ENCODE data around the gene NCOR1.
A peak's percentile ranks its signal among the peaks of the same experiment; 100 is the strongest.
"Not testable (repeated sequence)": the region's sequence is repeated elsewhere in the genome, so short reads cannot be mapped to it uniquely, and the experiment has no call there.

The NCOR1 gene

GRCh38 chr17:16215273-16215964, at the start of gene NCOR1:
Gene NCOR1 (minus strand): TSS chr17:16215534. CDS start chr17:16194569, 20,965 bp downstream.
- peak; percentile 81 for DNase-seq (ENCODE audit: low read depth)

GRCh38 chr17:16262201-16262600, 46.9 kb upstream of the NCOR1 start:
- DNase-seq (ENCODE audit: low read depth), result no peak

GRCh38 chr17:16261049-16261448, 45.7 kb upstream of the NCOR1 start:
- DNase-seq (ENCODE audit: low read depth), result no peak

GRCh38 chr17:16259926-16260325, 44.6 kb upstream of the NCOR1 start:
- no peak for DNase-seq (ENCODE audit: low read depth)

GRCh38 chr17:16258901-16259300, 43.6 kb upstream of the NCOR1 start:
- no peak for DNase-seq (ENCODE audit: low read depth)

- DNase-seq (ENCODE audit: low read depth), result no peak
Observed at GRCh38 chr17:16255481-16255921, 40.2 kb upstream of the NCOR1 start.

GRCh38 chr17:16254773-16255400, 39.6 kb upstream of the NCOR1 start:
- no peak for DNase-seq (ENCODE audit: low read depth)

- DNase-seq (ENCODE audit: low read depth), result no peak
Observed at GRCh38 chr17:16251556-16251955, 36.2 kb upstream of the NCOR1 start.

GRCh38 chr17:16251043-16251442, 35.7 kb upstream of the NCOR1 start:
- no peak for DNase-seq (ENCODE audit: low read depth)

- DNase-seq (ENCODE audit: low read depth), result no peak
Observed at GRCh38 chr17:16250635-16251034, 35.3 kb upstream of the NCOR1 start.

- DNase-seq (ENCODE audit: low read depth), result no peak
Observed at GRCh38 chr17:16247586-16247984, 32.3 kb upstream of the NCOR1 start.

GRCh38 chr17:16243801-16244567, 28.6 kb upstream of the NCOR1 start:
- DNase-seq (ENCODE audit: low read depth), result no peak

- DNase-seq (ENCODE audit: low read depth), result no peak
Observed at GRCh38 chr17:16243385-16243784, 28.1 kb upstream of the NCOR1 start.

- no peak for DNase-seq (ENCODE audit: low read depth)
Observed at GRCh38 chr17:16241906-16242399, 26.6 kb upstream of the NCOR1 start.

- no peak for DNase-seq (ENCODE audit: low read depth)
Observed at GRCh38 chr17:16239931-16240330, 24.6 kb upstream of the NCOR1 start.

- DNase-seq (ENCODE audit: low read depth), result no peak
Observed at GRCh38 chr17:16232391-16232790, 17.1 kb upstream of the NCOR1 start.

- not testable (repeated sequence) for DNase-seq (ENCODE audit: low read depth)
Observed at GRCh38 chr17:16229912-16230561, 14.7 kb upstream of the NCOR1 start.

- no peak for DNase-seq (ENCODE audit: low read depth)
Observed at GRCh38 chr17:16222406-16222805, 7.1 kb upstream of the NCOR1 start.

- DNase-seq (ENCODE audit: low read depth), result peak; percentile 71
Observed at GRCh38 chr17:16217002-16217635, 1.8 kb upstream of the NCOR1 start, which contains the start of gene PIGL. Gene PIGL (plus strand): TSS chr17:16217210. CDS start chr17:16217227, 17 bp downstream.

GRCh38 chr17:16216341-16217001, 1.1 kb upstream of the NCOR1 start:
- not testable (repeated sequence) for DNase-seq (ENCODE audit: low read depth)

- peak; percentile 2 for DNase-seq (ENCODE audit: low read depth)
Observed at GRCh38 chr17:16215965-16216316, 607 bp upstream of the NCOR1 start.

Data from T-helper 22 cell (primary cell).